Panc1 (cell line): ENCODE data around the gene RAB6B. TPM values are rescaled to one million over a fixed set of nuclear protein-coding genes. Genes with fewer than 3 reads are reported as not detected.

Experiments
- ATAC-seq: fragments of 200-7000 bp; cut with Tn5 transposase; 2 replicates; pipeline ENCODE4 v1.9.1; 2020; ENCODE audit warnings: mild to moderate bottlenecking, moderate library complexity
- BruUV-seq: library from RNA; stranded (reverse); fragments of 400-500 nt; replicated peaks from 2 replicates; lab custom pipeline; 2021; lab: Mats Ljungman, UMichigan
- CTCF ChIA-PET: fragments of 300-600 bp; sonication (Branson Sonifier 250); formaldehyde crosslinking; loops from one replicate; lab custom pipeline; 2022; ENCODE audit warnings: antibody characterized with exemption; lab: Charles Lee
- POLR2A ChIA-PET: fragments of 300-600 bp; sonication (Branson Sonifier 250); formaldehyde crosslinking; loops from one replicate; lab custom pipeline; 2022; ENCODE audit warnings: antibody characterized with exemption; lab: Charles Lee
- DNase-seq: peaks from one replicate; pipeline ENCODE4 v3.0.0-alpha.2; 2010; ENCODE audit warnings: low read depth, low spot score
- H3K27ac ChIP-seq: 2 replicates; pipeline ENCODE4 v1.5.1; 2011; ENCODE audit warnings: mild to moderate bottlenecking, low read length, inconsistent platforms
- H3K27me3 ChIP-seq: fragments of 200-500 bp; sonication (Bioruptor generic); 2 replicates; pipeline ENCODE4 v1.6.0; 2014; ENCODE audit warnings: low read length, inconsistent platforms; ENCODE audit not compliant: control insufficient read depth, insufficient read depth
- H3K36me3 ChIP-seq: fragments of 200-500 bp; sonication (Bioruptor generic); 2 replicates; pipeline ENCODE4 v1.5.1; 2014; ENCODE audit warnings: inconsistent platforms, mild to moderate bottlenecking, low read length, moderate library complexity; ENCODE audit not compliant: control insufficient read depth, insufficient read depth
- H3K4me1 ChIP-seq: 2 replicates; pipeline ENCODE4 v1.5.1; 2011; ENCODE audit warnings: inconsistent platforms, mild to moderate bottlenecking, low read length, moderate library complexity; ENCODE audit not compliant: control insufficient read depth, insufficient read depth
- H3K4me3 ChIP-seq, 2 experiments: 2 replicates each; pipeline ENCODE4 v1.5.1; 2011 to 2012; ENCODE audit warnings: low read depth in 2 of 2, low read length in 2 of 2, mild to moderate bottlenecking in 2 of 2, inconsistent platforms in 1 of 2, moderate library complexity in 1 of 2
- H3K9me3 ChIP-seq: fragments of 200-500 bp; sonication (Bioruptor generic); 2 replicates; pipeline ENCODE4 v1.5.1; 2014; ENCODE audit warnings: low read depth, mild to moderate bottlenecking, inconsistent platforms, low read length, moderate library complexity; ENCODE audit not compliant: control insufficient read depth, insufficient read depth
- POLR2AphosphoS5 ChIP-seq: IDR thresholded peaks from 2 replicates; pipeline ENCODE4 v1.6.1; 2012; ENCODE audit warnings: mild to moderate bottlenecking, low read depth, low read length, moderate library complexity
- REST ChIP-seq, 2 experiments: IDR thresholded peaks; 2 replicates each; pipeline ENCODE4 v1.6.1; 2011 to 2012; ENCODE audit warnings: low read depth in 2 of 2, control low read depth in 1 of 2, low read length in 1 of 2, mild to moderate bottlenecking in 1 of 2, moderate library complexity in 1 of 2; ENCODE audit not compliant: insufficient read depth in 1 of 2
- SIN3A ChIP-seq: IDR thresholded peaks from 2 replicates; pipeline ENCODE4 v1.6.1; 2012; ENCODE audit warnings: low read depth, mild to moderate bottlenecking, low read length, moderate library complexity, borderline replicate concordance; ENCODE audit not compliant: insufficient read depth
- TCF7L2 ChIP-seq: IDR thresholded peaks from 2 replicates; pipeline ENCODE4 v1.6.1; 2011; ENCODE audit warnings: mild to moderate bottlenecking, low read depth, low read length, inconsistent platforms
- in situ Hi-C: cut with HindIII; loops from 2 replicates; pipeline ENCODE4 v1.10.0; 2016; ENCODE audit warnings: low sequenced_read_pairs, low pct_unique_long_range_greater_than_20kb
- intact Hi-C: fragments of 100-400 bp; cut with micrococcal nuclease; formaldehyde crosslinking; loops from one replicate; pipeline ENCODE4 v1.10.0; 2022; ENCODE audit not compliant: unreplicated experiment
- total RNA-seq: library from RNA; stranded (reverse); gene quantifications from one replicate; pipeline ENCODE4 v1.2.1, GENCODE V29; 2021; ENCODE audit not compliant: unreplicated experiment
- TF ChIP-seq, protein P1 (sequence below): fragments of 450-650 bp; IDR thresholded peaks from 2 replicates; pipeline ENCODE4 v1.5.1; 2017; ENCODE audit warnings: mild to moderate bottlenecking

The RAB6B gene
- total RNA-seq, 1 experiment from 2014 or later: 49.2 TPM

DNA sequence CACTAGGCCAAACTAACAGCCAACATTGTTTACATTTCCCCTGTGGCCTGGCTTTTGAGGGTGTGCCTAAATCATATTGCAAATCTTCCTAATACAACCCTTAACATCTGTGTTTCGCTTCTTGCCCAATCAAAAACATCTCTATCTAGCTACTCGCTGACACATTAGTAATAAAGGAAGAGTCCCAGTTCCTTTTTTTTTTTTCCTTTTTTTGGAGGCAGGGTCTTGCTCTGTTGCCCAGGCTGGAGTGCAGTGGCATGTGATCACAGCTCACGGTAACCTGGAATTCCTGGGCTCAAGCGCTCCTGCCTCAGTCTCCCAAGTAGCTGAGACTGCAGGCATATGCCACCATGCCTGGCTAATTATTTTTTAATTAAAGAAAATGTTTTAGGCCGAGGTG is 92.2 kb downstream of the RAB6B start:
- Histone ChIP-seq H3K27ac (no peak overlapping the region), H3K4me1 (peaks cover 16% of the 10 kb centered on the region; the same call in 1 of the 2 replicates), H3K4me3 (no peak overlapping the region), H3K9me3 (no peaks in the 10 kb centered on the region), H3K36me3 (peaks cover 10% of the 10 kb centered on the region), H3K27me3 (no peaks in the 10 kb centered on the region; the same call in 1 of the 2 replicates)
- POLR2A ChIA-PET: no interaction called here
- no peak for ATAC-seq
- intact Hi-C loops: no loop called here
- CTCF ChIA-PET: interaction anchor here (0.6 kb wide), 1 partner anchor 613 kb away, joined by 4 read pairs; no protein-coding TSS in a partner anchor
- no TSS peak for BruUV-seq
- no peak for DNase-seq
- in situ Hi-C loops: no loop called here
- TF ChIP-seq REST (IDR thresholded peaks at IDR 0.05; ENCODE audit: insufficient read depth in 1 of 2, low read depth in 2 of 2, low read length in 1 of 2): no peak
- TF ChIP-seq, protein P1, sequence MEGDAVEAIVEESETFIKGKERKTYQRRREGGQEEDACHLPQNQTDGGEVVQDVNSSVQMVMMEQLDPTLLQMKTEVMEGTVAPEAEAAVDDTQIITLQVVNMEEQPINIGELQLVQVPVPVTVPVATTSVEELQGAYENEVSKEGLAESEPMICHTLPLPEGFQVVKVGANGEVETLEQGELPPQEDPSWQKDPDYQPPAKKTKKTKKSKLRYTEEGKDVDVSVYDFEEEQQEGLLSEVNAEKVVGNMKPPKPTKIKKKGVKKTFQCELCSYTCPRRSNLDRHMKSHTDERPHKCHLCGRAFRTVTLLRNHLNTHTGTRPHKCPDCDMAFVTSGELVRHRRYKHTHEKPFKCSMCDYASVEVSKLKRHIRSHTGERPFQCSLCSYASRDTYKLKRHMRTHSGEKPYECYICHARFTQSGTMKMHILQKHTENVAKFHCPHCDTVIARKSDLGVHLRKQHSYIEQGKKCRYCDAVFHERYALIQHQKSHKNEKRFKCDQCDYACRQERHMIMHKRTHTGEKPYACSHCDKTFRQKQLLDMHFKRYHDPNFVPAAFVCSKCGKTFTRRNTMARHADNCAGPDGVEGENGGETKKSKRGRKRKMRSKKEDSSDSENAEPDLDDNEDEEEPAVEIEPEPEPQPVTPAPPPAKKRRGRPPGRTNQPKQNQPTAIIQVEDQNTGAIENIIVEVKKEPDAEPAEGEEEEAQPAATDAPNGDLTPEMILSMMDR: no peak
- TF ChIP-seq TCF7L2: no peak
- TF ChIP-seq SIN3A: no peak

DNA sequence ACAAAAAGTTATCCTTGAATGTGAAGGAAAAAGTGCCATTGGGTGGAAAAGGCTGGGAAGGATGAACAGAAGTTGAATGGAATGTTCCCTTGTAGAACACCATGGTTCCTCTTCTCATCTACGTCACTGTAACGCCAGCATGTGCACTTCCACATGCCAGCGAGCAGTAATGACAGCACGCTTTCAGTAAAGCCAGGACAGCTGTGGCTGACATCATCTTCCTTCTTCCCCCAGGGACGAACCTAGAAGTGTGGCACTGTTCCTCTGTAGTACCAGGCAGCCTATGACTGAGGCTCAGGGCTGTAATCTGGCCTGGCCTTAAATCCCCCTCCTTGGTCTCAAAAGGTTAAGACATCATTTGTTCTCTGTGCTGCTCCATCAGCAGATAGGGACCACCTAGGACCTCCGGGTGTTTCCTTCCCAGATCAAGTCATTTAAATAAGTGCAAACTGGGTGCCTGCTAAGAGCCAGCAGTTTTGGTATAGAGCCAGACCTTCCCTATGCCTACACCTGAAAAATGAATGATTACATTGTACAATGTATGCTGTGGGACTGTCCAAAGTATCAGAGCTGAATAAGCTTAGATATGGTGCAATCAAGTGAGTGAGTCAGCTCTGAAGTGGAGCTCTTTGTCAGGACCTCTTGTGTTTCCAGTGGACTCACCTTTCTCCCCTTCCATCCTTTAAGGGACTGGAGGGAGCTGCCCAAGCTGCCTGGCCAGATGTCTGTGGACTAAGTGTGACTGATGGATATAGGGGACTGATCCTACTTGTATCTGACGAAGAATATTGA is 95.7 kb downstream of the RAB6B start:
- CTCF ChIA-PET: no interaction called here
- Histone ChIP-seq H3K4me3 (no peak overlapping the region), H3K4me1 (no peaks in the 10 kb centered on the region), H3K9me3 (peaks cover 6% of the 10 kb centered on the region; the same call in 1 of the 2 replicates), H3K27me3 (no peaks in the 10 kb centered on the region; the same call in 1 of the 2 replicates), H3K27ac (no peak overlapping the region), H3K36me3 (no peaks in the 10 kb centered on the region)
- no TSS peak for BruUV-seq
- ATAC-seq: no peak
- DNase-seq: no peak
- POLR2A ChIA-PET: no interaction called here
- intact Hi-C loops: no loop called here
- TF ChIP-seq POLR2AphosphoS5 (no peak), SIN3A (no peak), TCF7L2 (no peak), REST (IDR thresholded peaks at IDR 0.05; ENCODE audit: insufficient read depth in 1 of 2, low read depth in 2 of 2, low read length in 1 of 2) (no peak)
- TF ChIP-seq, protein P1: no peak
- in situ Hi-C loops: no loop called here
